ENCODE results near the gene REN. TPM values are rescaled to one million over a fixed set of nuclear protein-coding genes. Genes with fewer than 3 reads are reported as not detected.

The REN gene
- total and polyA plus RNA-seq, 2 of the 13 experiments (the other 11 are each of a cell fraction or from before 2014, with no cell fraction given), result not detected

DNA sequence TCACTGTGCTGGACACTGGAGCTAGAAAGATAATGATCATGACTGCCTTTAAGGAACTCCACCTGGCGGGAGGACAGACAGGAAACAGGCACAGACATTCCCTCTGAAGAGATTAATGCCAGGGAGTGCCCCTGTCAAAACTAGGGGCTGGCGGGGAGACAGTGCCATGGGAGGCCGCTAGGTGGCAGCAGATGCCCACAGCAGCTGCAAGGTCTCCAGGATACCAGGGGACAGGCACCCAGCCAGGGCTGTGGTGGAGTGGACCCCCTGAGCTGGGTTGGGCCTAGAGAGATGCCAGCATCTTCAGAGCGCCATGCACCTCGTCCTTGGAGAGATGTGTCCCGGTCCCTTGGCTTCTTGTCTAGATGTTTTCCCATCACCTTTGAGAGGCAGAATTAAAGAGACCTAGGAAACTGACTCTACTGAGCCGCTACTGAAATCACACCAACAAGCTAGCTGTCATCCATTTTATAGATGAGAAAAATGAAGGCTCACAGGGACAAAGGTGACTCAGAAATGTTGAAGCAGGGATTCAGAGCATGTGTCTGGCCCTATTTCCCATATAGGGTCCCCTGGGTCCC lies 3.6 kb downstream of the REN start (continued):
- TF ChIP-seq HNRNPUL1 (IDR thresholded peaks at IDR 0.05; ENCODE audit: low read depth, low read length), result no peak
- no peak for TF ChIP-seq ZBTB3 (CRISPR knock-in tag; IDR thresholded peaks at IDR 0.05; ENCODE audit: borderline replicate concordance, low read depth)
- TF ChIP-seq, protein P1, sequence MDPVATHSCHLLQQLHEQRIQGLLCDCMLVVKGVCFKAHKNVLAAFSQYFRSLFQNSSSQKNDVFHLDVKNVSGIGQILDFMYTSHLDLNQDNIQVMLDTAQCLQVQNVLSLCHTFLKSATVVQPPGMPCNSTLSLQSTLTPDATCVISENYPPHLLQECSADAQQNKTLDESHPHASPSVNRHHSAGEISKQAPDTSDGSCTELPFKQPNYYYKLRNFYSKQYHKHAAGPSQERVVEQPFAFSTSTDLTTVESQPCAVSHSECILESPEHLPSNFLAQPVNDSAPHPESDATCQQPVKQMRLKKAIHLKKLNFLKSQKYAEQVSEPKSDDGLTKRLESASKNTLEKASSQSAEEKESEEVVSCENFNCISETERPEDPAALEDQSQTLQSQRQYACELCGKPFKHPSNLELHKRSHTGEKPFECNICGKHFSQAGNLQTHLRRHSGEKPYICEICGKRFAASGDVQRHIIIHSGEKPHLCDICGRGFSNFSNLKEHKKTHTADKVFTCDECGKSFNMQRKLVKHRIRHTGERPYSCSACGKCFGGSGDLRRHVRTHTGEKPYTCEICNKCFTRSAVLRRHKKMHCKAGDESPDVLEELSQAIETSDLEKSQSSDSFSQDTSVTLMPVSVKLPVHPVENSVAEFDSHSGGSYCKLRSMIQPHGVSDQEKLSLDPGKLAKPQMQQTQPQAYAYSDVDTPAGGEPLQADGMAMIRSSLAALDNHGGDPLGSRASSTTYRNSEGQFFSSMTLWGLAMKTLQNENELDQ (CRISPR knock-in tag; IDR thresholded peaks at IDR 0.05; ENCODE audit: borderline replicate concordance), result no peak
- no peak for TF ChIP-seq WIZ (CRISPR knock-in tag; IDR thresholded peaks at IDR 0.05)
- TF ChIP-seq EP300 (IDR thresholded peaks at IDR 0.05; ENCODE audit: low read depth in 2 of 2, low read length in 2 of 2), result no peak
- no peak for TF ChIP-seq EP300 (CRISPR knock-in tag; IDR thresholded peaks at IDR 0.05; ENCODE audit: borderline replicate concordance)
- TF ChIP-seq, protein P2, sequence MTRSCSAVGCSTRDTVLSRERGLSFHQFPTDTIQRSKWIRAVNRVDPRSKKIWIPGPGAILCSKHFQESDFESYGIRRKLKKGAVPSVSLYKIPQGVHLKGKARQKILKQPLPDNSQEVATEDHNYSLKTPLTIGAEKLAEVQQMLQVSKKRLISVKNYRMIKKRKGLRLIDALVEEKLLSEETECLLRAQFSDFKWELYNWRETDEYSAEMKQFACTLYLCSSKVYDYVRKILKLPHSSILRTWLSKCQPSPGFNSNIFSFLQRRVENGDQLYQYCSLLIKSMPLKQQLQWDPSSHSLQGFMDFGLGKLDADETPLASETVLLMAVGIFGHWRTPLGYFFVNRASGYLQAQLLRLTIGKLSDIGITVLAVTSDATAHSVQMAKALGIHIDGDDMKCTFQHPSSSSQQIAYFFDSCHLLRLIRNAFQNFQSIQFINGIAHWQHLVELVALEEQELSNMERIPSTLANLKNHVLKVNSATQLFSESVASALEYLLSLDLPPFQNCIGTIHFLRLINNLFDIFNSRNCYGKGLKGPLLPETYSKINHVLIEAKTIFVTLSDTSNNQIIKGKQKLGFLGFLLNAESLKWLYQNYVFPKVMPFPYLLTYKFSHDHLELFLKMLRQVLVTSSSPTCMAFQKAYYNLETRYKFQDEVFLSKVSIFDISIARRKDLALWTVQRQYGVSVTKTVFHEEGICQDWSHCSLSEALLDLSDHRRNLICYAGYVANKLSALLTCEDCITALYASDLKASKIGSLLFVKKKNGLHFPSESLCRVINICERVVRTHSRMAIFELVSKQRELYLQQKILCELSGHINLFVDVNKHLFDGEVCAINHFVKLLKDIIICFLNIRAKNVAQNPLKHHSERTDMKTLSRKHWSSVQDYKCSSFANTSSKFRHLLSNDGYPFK (CRISPR knock-in tag; IDR thresholded peaks at IDR 0.05; ENCODE audit: borderline replicate concordance), result no peak
- no peak for TF ChIP-seq ARNTL (CRISPR knock-in tag; IDR thresholded peaks at IDR 0.05)
- TF ChIP-seq, protein P3, sequence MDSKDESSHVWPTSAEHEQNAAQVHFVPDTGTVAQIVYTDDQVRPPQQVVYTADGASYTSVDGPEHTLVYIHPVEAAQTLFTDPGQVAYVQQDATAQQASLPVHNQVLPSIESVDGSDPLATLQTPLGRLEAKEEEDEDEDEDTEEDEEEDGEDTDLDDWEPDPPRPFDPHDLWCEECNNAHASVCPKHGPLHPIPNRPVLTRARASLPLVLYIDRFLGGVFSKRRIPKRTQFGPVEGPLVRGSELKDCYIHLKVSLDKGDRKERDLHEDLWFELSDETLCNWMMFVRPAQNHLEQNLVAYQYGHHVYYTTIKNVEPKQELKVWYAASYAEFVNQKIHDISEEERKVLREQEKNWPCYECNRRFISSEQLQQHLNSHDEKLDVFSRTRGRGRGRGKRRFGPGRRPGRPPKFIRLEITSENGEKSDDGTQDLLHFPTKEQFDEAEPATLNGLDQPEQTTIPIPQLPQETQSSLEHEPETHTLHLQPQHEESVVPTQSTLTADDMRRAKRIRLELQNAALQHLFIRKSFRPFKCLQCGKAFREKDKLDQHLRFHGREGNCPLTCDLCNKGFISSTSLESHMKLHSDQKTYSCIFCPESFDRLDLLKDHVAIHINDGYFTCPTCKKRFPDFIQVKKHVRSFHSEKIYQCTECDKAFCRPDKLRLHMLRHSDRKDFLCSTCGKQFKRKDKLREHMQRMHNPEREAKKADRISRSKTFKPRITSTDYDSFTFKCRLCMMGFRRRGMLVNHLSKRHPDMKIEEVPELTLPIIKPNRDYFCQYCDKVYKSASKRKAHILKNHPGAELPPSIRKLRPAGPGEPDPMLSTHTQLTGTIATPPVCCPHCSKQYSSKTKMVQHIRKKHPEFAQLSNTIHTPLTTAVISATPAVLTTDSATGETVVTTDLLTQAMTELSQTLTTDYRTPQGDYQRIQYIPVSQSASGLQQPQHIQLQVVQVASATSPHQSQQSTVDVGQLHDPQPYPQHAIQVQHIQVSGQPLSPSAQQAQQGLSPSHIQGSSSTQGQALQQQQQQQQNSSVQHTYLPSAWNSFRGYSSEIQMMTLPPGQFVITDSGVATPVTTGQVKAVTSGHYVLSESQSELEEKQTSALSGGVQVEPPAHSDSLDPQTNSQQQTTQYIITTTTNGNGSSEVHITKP (CRISPR knock-in tag; IDR thresholded peaks at IDR 0.05; ENCODE audit: low read depth), result no peak
- TF ChIP-seq, protein P4, sequence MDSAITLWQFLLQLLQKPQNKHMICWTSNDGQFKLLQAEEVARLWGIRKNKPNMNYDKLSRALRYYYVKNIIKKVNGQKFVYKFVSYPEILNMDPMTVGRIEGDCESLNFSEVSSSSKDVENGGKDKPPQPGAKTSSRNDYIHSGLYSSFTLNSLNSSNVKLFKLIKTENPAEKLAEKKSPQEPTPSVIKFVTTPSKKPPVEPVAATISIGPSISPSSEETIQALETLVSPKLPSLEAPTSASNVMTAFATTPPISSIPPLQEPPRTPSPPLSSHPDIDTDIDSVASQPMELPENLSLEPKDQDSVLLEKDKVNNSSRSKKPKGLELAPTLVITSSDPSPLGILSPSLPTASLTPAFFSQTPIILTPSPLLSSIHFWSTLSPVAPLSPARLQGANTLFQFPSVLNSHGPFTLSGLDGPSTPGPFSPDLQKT (CRISPR knock-in tag; IDR thresholded peaks at IDR 0.05; ENCODE audit: borderline replicate concordance), result no peak
- TF ChIP-seq, protein P5, sequence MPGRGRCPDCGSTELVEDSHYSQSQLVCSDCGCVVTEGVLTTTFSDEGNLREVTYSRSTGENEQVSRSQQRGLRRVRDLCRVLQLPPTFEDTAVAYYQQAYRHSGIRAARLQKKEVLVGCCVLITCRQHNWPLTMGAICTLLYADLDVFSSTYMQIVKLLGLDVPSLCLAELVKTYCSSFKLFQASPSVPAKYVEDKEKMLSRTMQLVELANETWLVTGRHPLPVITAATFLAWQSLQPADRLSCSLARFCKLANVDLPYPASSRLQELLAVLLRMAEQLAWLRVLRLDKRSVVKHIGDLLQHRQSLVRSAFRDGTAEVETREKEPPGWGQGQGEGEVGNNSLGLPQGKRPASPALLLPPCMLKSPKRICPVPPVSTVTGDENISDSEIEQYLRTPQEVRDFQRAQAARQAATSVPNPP (CRISPR knock-in tag; IDR thresholded peaks at IDR 0.05), result no peak
- no peak for TF ChIP-seq ZNF274 (CRISPR knock-in tag; IDR thresholded peaks at IDR 0.05)
- TF ChIP-seq ATF7 (IDR thresholded peaks at IDR 0.05), result no peak
- no peak for TF ChIP-seq ATF7 (CRISPR knock-in tag; IDR thresholded peaks at IDR 0.05)

All from HepG2 (cell line).